Measurements from ENCODE around the gene ARAP2.

DNA sequence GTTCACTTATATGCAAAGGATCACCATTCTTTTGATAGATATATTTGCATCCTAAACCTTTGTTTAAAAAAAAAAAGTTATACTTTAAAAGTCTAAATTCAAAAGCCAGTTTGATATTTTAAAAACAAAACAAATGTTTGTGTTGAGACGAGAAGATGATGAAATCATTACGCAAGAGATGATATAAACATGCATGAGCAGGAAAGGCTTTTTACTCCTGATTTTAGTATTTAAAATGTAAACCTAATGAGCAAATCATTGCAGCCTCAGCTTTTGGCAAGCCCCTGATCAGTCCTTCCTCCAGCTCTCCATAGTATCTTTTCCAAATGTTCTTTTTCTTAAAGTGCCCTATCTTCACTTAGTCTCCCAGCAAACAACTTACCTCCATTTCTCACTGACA is 115.6 kb downstream of the ARAP2 start:
- TF ChIP-seq, protein P1, sequence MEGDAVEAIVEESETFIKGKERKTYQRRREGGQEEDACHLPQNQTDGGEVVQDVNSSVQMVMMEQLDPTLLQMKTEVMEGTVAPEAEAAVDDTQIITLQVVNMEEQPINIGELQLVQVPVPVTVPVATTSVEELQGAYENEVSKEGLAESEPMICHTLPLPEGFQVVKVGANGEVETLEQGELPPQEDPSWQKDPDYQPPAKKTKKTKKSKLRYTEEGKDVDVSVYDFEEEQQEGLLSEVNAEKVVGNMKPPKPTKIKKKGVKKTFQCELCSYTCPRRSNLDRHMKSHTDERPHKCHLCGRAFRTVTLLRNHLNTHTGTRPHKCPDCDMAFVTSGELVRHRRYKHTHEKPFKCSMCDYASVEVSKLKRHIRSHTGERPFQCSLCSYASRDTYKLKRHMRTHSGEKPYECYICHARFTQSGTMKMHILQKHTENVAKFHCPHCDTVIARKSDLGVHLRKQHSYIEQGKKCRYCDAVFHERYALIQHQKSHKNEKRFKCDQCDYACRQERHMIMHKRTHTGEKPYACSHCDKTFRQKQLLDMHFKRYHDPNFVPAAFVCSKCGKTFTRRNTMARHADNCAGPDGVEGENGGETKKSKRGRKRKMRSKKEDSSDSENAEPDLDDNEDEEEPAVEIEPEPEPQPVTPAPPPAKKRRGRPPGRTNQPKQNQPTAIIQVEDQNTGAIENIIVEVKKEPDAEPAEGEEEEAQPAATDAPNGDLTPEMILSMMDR (IDR thresholded peaks at IDR 0.05): no peak
- no peak for TF ChIP-seq POLR2A (IDR thresholded peaks at IDR 0.05)
- TF ChIP-seq EP300 (IDR thresholded peaks at IDR 0.05): no peak
- TF ChIP-seq POLR2AphosphoS5 (IDR thresholded peaks at IDR 0.05): no peak

Measured in gastroesophageal sphincter (tissue), 3 donors.